Aorta (tissue), 5 donors: ENCODE data around the gene GLT8D1. TPM values are rescaled to one million over a fixed set of nuclear protein-coding genes. Genes with fewer than 3 reads are reported as not detected.

ENCODE experiments used
- ATAC-seq: fragments of 200-7000 bp; cut with Tn5 transposase; one replicate; pipeline ENCODE4 v1.9.1; 2022; ENCODE audit warnings: moderate library complexity; ENCODE audit not compliant: low FRiP score
- DNase-seq, 2 donors: peaks; one replicate each; pipeline ENCODE4 v3.0.0-alpha.2; 2020
- H3K27ac ChIP-seq, 2 donors: one replicate each; pipeline ENCODE4 v1.5.1; 2013; ENCODE audit warnings: low read length in 2 of 2, mild to moderate bottlenecking in 2 of 2, moderate library complexity in 2 of 2, control low read depth in 1 of 2, inconsistent platforms in 1 of 2, low read depth in 1 of 2
- H3K27me3 ChIP-seq, 2 donors: one replicate each; pipeline ENCODE4 v1.6.1; 2013; ENCODE audit warnings: control low read depth in 1 of 2, low read length in 1 of 2, mild to moderate bottlenecking in 1 of 2, moderate library complexity in 1 of 2; ENCODE audit not compliant: insufficient read depth in 2 of 2, control insufficient read depth in 1 of 2
- H3K36me3 ChIP-seq, 2 donors: one replicate each; pipeline ENCODE4 v1.6.1; 2013; ENCODE audit warnings: control low read depth in 1 of 2, low read length in 1 of 2, mild to moderate bottlenecking in 1 of 2; ENCODE audit not compliant: insufficient read depth in 2 of 2, control insufficient read depth in 1 of 2
- H3K4me1 ChIP-seq, 2 donors: one replicate each; pipeline ENCODE4 v1.6.1; 2013; ENCODE audit warnings: low read length in 2 of 2, control low read depth in 1 of 2, mild to moderate bottlenecking in 1 of 2, moderate library complexity in 1 of 2; ENCODE audit not compliant: insufficient read depth in 2 of 2, control insufficient read depth in 1 of 2
- H3K4me3 ChIP-seq, 2 donors: one replicate each; pipeline ENCODE4 v1.5.1; 2013; ENCODE audit warnings: low read length in 2 of 2, control low read depth in 1 of 2, mild to moderate bottlenecking in 1 of 2
- H3K9me3 ChIP-seq: one replicate; pipeline ENCODE4 v1.6.1; 2013; ENCODE audit warnings: mild to moderate bottlenecking, low read length; ENCODE audit not compliant: control insufficient read depth
- WGBS, 2 donors: extraction: QIAGEN DNeasy Blood & Tissue Kit; methylation state at CpG; one replicate each; pipeline ENCODE4 v1.1.7; 2013; 5-methylcytosine and 5-hydroxymethylcytosine counted together
- intact Hi-C, 2 donors: fragments of 100-400 bp; cut with DNase I; formaldehyde crosslinking; loops; one replicate each; pipeline versions ENCODE4 v1.14.2 to v1.15.0; 2022
- polyA plus RNA-seq, 2 donors: library from polyadenylated mRNA; stranded (reverse); fragments of 200-250 nt; gene quantifications; one replicate each; pipeline ENCODE4 v1.2.3, GENCODE V29; 2013
- total RNA-seq, 2 donors: library from RNA; stranded (reverse); fragmentation: NEBNext Ultra II Directional; extraction: Animal tissue kit (Norgen Biotek cat#: 25700); gene quantifications; one replicate each; pipeline ENCODE4 v1.2.1, GENCODE V29; 2021
- donor health status: healthy with polysubstance abuse.
- donor health status: Bipolar disorder and iron deficiency.
- donor health status: DM: no; HTN: no; CAD: no.
- donor health status: DM: no; HTN: no; CAD: no.
- donor health status: DM: yes; HTN: yes; CAD: no.

GLT8D1 gene
- total and polyA plus RNA-seq, 4 donors = 26.0 to 59.5 (median 38.6) TPM

DNA sequence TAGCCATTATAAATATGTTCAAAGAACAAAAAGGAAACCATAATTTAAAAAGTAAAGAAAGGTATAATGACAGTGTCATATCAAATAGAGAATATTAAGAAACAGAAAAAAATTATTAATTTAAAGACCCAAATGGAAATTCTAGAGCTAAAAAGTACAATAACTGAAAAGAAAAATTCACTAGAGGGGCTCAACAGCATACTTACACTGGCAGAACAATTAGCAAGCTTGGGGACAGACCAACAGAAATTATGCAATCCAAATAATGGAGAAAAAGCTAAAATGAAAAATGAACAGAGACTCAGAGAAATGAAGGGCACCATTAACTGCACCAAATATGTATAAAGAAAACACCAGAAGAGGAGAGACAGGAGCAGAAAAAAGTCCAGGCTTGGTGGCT is 14.0 kb upstream of the GLT8D1 start:
- Histone ChIP-seq H3K4me3 (no peak overlapping the region), H3K36me3 (no peaks in the 10 kb centered on the region), H3K9me3 (no peaks in the 10 kb centered on the region), H3K27ac (no peak overlapping the region), H3K4me1 (no peaks in the 10 kb centered on the region), H3K27me3 (no peaks in the 10 kb centered on the region)
- no peak for DNase-seq
- intact Hi-C loops = no loop called here
- ATAC-seq = no peak

DNA sequence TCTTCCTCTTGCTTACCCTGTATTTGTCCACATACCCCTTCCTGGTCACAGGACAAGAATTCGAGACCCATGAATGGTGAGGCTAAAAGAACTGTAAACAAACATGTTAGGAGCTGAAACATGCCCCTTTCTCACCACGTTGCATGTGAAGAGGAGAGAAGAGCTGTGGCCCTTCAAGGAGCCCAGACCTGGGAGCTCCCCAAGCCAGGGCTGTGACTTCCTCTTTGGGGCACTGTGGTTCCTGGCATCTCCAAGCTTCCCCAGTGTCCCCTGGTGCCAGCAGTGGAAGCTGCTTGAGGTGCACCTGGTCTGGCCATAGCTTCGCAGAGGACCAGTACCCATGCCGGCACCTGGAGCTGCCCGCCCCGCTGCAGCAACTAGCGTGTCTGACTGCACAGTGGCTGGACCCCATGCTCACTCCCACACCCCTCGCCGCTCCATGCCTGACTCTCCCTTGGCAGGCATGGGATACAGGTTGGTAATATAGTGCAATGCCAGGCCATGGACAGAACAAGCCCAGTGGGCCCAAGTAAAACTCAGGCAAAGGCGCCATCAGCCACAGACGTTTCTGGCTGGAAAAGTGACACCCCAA is 10.2 kb upstream of the GLT8D1 start:
- intact Hi-C loops = no loop called here
- no peaks in the 10 kb centered on the region for H3K4me1 ChIP-seq
- H3K9me3 ChIP-seq = no peaks in the 10 kb centered on the region
- no peak overlapping the region for H3K4me3 ChIP-seq
- H3K27ac ChIP-seq = no peak overlapping the region
- no peaks in the 10 kb centered on the region for H3K27me3 ChIP-seq
- DNase-seq = no peak
- 90 to 92% methylated on average over 11 of the region's 11 CpGs for WGBS, 2 donors
- H3K36me3 ChIP-seq = no peaks in the 10 kb centered on the region
- no peak for ATAC-seq

DNA sequence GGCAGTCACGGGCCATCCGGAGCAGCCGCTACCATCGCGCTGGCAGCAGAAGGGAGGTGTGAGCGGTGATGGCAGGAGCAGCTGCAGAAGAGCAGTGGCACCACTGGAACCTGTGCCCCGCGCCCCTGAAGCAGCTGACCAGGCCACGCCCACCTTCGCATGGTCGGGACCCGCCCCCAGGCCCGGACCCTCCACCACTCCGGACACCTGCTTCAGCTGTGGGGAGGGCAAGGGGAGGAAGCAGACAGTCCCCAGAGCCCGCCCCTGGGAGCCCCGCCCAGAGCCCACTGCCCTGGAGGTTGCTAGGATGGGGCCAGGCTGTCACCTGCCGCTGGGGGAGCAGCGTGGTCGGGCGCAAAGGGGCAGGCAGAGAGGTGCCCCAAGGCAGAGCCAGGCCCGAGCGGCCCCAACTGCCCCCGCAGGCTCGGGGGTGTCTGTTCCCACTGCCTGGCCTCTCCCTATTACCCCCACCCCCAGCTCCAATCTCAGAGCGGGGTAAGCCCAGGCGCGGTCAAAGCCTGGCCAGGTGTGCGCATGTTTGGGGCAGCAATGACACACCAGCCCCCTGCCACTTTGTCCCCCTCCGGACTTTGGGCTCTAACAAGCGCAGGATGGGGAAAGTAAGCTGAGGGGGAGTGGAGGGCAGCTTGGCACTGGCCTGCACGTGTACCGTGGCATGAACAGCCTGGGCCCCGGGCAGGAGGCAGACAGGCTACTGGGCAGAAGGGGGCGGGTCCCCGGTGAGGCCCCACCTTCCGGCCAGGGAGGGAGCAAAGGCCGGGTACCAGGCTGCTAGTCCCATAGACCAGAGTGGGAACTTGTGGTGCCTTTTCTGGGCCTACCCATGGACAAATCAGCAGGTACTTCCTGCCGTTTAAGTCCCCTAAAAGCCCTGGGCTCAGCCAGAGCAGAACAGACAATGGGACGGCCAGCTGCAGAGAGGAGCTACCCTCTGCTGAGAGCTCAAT is 9.0 kb upstream of the GLT8D1 start:
- DNase-seq (no peak), ATAC-seq (peak; percentile 52)
- Histone ChIP-seq H3K9me3 (no peaks in the 10 kb centered on the region), H3K27me3 (no peaks in the 10 kb centered on the region), H3K4me3 (no peak overlapping the region), H3K27ac (no peak overlapping the region), H3K4me1 (no peaks in the 10 kb centered on the region), H3K36me3 (no peaks in the 10 kb centered on the region)
- WGBS, 2 donors = 40 to 45% methylated on average over 28 to 39 of the region's 39 CpGs
- intact Hi-C loops = no loop called here

DNA sequence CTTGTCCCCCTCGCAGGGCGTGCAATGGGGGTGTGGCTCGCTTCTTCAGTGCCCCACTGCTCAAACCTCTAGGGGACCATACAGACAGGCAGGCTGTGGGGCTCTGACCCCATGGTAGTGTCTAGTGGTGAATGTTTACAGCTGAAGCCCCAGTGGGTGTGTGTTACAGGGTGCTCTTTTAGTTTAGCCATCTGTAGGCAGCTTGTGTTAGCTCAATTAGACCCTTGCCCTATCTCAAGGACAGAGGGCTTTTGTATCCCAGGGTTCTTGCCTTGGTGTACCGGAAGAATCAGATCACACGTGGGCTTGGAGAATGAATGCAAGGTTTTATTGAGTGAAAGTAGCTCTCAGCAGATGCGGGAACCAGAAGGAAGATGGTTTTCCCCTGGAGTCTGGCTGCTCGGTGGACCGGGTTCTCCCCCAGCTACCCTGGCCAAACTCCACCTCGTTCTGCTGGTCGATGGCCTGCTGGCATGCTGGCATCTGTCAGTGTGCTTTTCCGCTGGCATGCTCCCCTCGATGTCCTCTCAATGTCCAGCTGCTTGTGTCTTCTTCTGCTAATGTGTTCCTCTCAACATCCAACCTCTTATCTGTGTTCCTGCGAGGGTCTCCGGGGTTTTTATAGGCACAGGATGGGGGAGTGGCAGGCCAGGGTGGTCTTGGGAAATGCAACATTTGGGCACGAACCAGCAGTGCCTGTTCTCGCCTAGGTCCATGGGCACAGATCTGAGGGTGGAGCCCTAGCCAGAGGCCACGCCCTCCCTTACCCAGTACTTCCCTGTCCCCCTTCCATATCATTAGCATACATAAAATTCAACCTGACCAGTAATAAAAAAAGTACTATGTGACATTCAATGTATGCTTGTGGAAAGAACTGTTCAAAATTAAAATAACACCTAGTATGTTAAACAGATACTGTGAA is 7.0 kb upstream of the GLT8D1 start:
- no peaks in the 10 kb centered on the region for H3K36me3 ChIP-seq
- DNase-seq = no peak
- WGBS, 2 donors = 91 to 92% methylated on average over 17 of the region's 17 CpGs
- H3K27ac ChIP-seq = no peak overlapping the region
- no peaks in the 10 kb centered on the region for H3K9me3 ChIP-seq
- intact Hi-C loops = no loop called here
- H3K4me3 ChIP-seq = no peak overlapping the region
- H3K4me1 ChIP-seq = no peaks in the 10 kb centered on the region
- H3K27me3 ChIP-seq = no peaks in the 10 kb centered on the region
- ATAC-seq = no peak

DNA sequence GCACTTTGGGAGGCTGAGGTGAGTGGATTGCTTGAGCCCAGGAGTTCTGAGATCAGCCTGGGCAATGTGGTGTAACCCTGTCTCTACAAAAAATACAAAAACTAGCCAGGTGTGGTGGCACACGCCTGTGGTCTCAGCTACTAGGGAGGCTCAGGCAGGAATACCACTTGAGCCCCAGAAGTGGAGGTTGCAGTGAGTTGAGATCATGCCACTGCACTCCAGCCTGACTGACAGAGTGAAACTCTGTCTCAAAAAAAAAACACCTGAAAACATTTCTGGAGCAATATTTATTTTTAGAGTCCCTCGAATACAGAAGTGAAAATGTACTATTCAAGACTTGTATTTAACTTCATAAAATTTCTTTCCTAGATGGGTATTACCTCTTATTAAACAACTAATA is 4.9 kb upstream of the GLT8D1 start:
- intact Hi-C loops = no loop called here
- WGBS, 2 donors = 54 to 55% methylated on average over 2 of the region's 2 CpGs
- Histone ChIP-seq H3K27me3 (no peaks in the 10 kb centered on the region), H3K4me1 (peaks cover 0 to 3% of the 10 kb centered on the region in 2 donors), H3K4me3 (no peak overlapping the region), H3K9me3 (no peaks in the 10 kb centered on the region), H3K36me3 (no peaks in the 10 kb centered on the region), H3K27ac (no peak overlapping the region)
- ATAC-seq (no peak), DNase-seq (no peak)

DNA sequence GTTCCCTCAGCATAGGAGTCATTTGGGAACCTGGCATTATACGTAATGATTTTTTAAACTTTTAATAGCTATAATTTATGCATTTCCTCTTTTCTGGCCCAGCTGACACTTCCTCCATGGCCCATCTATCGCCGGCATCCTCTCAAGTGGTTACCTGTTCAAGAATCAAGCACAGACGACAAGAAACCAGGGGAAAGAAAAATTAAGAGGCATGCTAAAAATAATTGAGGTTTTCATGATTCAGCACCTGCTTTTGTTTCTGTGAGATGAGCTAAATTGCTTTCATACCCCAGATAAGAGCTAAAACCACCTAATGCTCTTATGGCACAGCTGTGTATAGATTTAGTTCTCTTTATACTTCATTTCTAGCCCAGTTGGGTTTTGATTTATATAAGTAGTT is 2.0 kb upstream of the GLT8D1 start:
- peak overlapping the region in 1 of 2 donors; percentile 41 for H3K4me3 ChIP-seq
- ATAC-seq (no peak), DNase-seq (no peak)
- H3K9me3 ChIP-seq = no peaks in the 10 kb centered on the region
- WGBS, 2 donors = 83 to 86% methylated on average over 4 of the region's 4 CpGs
- peaks cover 0 to 3% of the 10 kb centered on the region in 2 donors for H3K4me1 ChIP-seq
- H3K27ac ChIP-seq = no peak overlapping the region
- no peaks in the 10 kb centered on the region for H3K27me3 ChIP-seq
- H3K36me3 ChIP-seq = no peaks in the 10 kb centered on the region
- intact Hi-C loops = no loop called here

DNA sequence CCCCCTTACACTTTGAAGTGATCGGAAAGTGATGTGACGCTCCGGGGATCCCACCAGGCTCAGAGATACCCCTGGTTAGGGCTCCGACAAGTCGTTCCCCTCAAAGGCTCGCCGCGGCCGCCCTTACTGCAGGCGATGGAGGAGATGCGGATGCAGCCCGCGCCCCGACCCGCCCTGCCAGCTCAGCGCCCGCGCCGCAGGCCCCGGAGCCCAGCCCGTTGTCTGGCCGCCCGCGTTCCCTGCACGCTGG is 228 bp downstream of the GLT8D1 start:
- 0 to 1% methylated on average over 25 of the region's 25 CpGs for WGBS, 2 donors
- intact Hi-C loops = no loop called here
- no peak for DNase-seq
- Histone ChIP-seq H3K27ac (peak overlapping the region; percentile 19 to 76), H3K27me3 (no peaks in the 10 kb centered on the region), H3K36me3 (no peaks in the 10 kb centered on the region), H3K9me3 (no peaks in the 10 kb centered on the region), H3K4me1 (peaks cover 0 to 3% of the 10 kb centered on the region in 2 donors), H3K4me3 (peak overlapping the region; percentile 41 to 61)
- ATAC-seq = no peak

DNA sequence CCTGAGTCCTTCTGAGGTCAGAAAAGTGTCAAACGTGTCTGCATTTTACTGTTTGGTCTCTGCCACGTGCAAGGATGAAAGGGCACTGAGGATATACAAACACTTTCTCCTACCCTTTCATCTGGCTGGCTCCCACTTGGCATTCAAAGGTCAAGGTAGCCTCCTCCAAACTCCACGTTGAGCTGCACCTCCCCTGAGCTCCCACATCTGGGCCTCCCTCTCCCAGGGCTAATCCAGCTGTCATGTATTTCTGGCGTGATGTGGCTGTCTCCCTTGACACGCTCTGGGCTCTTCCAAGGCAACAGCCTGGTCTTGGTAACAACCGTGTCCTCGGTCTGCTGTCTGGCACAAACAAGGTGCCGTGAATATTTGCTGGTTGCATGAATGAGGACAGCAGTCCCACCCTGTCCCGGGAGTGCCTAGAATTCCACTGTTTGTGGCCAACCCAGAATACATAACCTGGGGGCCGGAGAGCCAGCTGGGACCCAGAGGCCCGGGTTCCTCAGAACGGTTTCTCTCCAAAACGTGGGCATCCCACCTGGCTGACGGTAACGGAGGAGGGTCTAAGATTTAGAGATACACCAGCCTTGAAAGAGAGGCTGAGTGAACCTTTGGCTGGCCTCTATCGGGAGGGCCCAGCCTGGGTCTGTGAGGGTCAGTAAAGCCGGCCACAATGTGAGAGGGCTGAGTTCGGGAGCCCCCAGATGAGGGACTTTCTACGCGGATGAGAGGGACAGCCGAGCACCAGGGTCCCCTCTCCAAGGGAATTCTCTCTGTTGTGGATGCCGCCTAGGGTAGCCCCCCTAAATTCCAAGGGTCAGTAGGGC is 767 bp downstream of the GLT8D1 start:
- no peak for DNase-seq
- peak overlapping the region; percentile 19 to 76 for H3K27ac ChIP-seq
- intact Hi-C loops = no loop called here
- ATAC-seq = peak; percentile 15
- H3K27me3 ChIP-seq = no peaks in the 10 kb centered on the region
- H3K36me3 ChIP-seq = no peaks in the 10 kb centered on the region
- H3K4me3 ChIP-seq = peak overlapping the region; percentile 41 to 61
- peaks cover 0 to 3% of the 10 kb centered on the region in 2 donors for H3K4me1 ChIP-seq
- no peaks in the 10 kb centered on the region for H3K9me3 ChIP-seq
- WGBS, 2 donors = 0% methylated on average over 22 of the region's 22 CpGs
